ENCODE results near the gene TNFSF11.

The TNFSF11 gene

GRCh38 chr13:42607546-42607945, 33.6 kb downstream of the TNFSF11 start:
- Histone ChIP-seq H3K36me3 (ENCODE audit: insufficient read depth) (no peaks in the 10 kb centered on the region), H2AFZ (ENCODE audit: low read depth) (no peak overlapping the region), H3K27ac (no peak overlapping the region), H4K20me1 (ENCODE audit: insufficient read depth) (no peaks in the 10 kb centered on the region), H3K27me3 (ENCODE audit: insufficient read depth, low read depth) (no peaks in the 10 kb centered on the region), H3K4me2 (no peak overlapping the region), H3K9ac (no peak overlapping the region), H3K4me1 (ENCODE audit: low read depth, poor library complexity, severe bottlenecking) (no peaks in the 10 kb centered on the region), H3K79me2 (ENCODE audit: insufficient read depth, low read depth) (no peaks in the 10 kb centered on the region), H3K4me3 (IDR thresholded peaks at IDR 0.05; ENCODE audit: insufficient read depth, low read depth, low read length) (no peak overlapping the region)
- no peak for TF ChIP-seq CTCF (conservative IDR thresholded peaks at IDR 0.05; ENCODE audit: low read depth, low read length)

GRCh38 chr13:42610649-42611048, 36.7 kb downstream of the TNFSF11 start:
- TF ChIP-seq CTCF (conservative IDR thresholded peaks at IDR 0.05; ENCODE audit: low read depth, low read length): no peak
- H3K36me3 ChIP-seq (ENCODE audit: insufficient read depth): no peaks in the 10 kb centered on the region
- H3K27me3 ChIP-seq (ENCODE audit: insufficient read depth, low read depth): no peaks in the 10 kb centered on the region
- no peak overlapping the region for H2AFZ ChIP-seq (ENCODE audit: low read depth)
- H3K4me1 ChIP-seq (ENCODE audit: low read depth, poor library complexity, severe bottlenecking): no peaks in the 10 kb centered on the region
- no peak overlapping the region for H3K4me2 ChIP-seq
- H3K27ac ChIP-seq: no peak overlapping the region
- H4K20me1 ChIP-seq (ENCODE audit: insufficient read depth): no peaks in the 10 kb centered on the region
- no peak overlapping the region for H3K9ac ChIP-seq
- H3K4me3 ChIP-seq (IDR thresholded peaks at IDR 0.05; ENCODE audit: insufficient read depth, low read depth, low read length): no peak overlapping the region
- H3K79me2 ChIP-seq (ENCODE audit: insufficient read depth, low read depth): no peaks in the 10 kb centered on the region

- Histone ChIP-seq H3K79me2 (ENCODE audit: insufficient read depth, low read depth) (no peaks in the 10 kb centered on the region), H3K9ac (no peak overlapping the region), H3K4me2 (no peak overlapping the region), H3K4me3 (IDR thresholded peaks at IDR 0.05; ENCODE audit: insufficient read depth, low read depth, low read length) (no peak overlapping the region), H3K27ac (no peak overlapping the region), H3K36me3 (ENCODE audit: insufficient read depth) (no peaks in the 10 kb centered on the region), H3K4me1 (ENCODE audit: low read depth, poor library complexity, severe bottlenecking) (no peaks in the 10 kb centered on the region), H2AFZ (ENCODE audit: low read depth) (no peak overlapping the region), H4K20me1 (ENCODE audit: insufficient read depth) (no peaks in the 10 kb centered on the region), H3K27me3 (ENCODE audit: insufficient read depth, low read depth) (no peaks in the 10 kb centered on the region)
- no peak for TF ChIP-seq CTCF (conservative IDR thresholded peaks at IDR 0.05; ENCODE audit: low read depth, low read length)
These were observed 37.3 kb downstream of the TNFSF11 start for GRCh38 chr13:42611086-42611779.

GRCh38 chr13:42612021-42612765, 38.2 kb downstream of the TNFSF11 start:
- Histone ChIP-seq H3K36me3 (ENCODE audit: insufficient read depth) (no peaks in the 10 kb centered on the region), H3K9ac (no peak overlapping the region), H3K79me2 (ENCODE audit: insufficient read depth, low read depth) (no peaks in the 10 kb centered on the region), H3K4me1 (ENCODE audit: low read depth, poor library complexity, severe bottlenecking) (no peaks in the 10 kb centered on the region), H4K20me1 (ENCODE audit: insufficient read depth) (no peaks in the 10 kb centered on the region), H3K4me2 (no peak overlapping the region), H2AFZ (ENCODE audit: low read depth) (no peak overlapping the region), H3K4me3 (IDR thresholded peaks at IDR 0.05; ENCODE audit: insufficient read depth, low read depth, low read length) (no peak overlapping the region), H3K27ac (no peak overlapping the region), H3K27me3 (ENCODE audit: insufficient read depth, low read depth) (no peaks in the 10 kb centered on the region)
- no peak for TF ChIP-seq CTCF (conservative IDR thresholded peaks at IDR 0.05; ENCODE audit: low read depth, low read length)
